ENCODE results near the gene MCOLN1.

The MCOLN1 gene

GRCh38 chr19:7540761-7541474 is 18.5 kb downstream of the MCOLN1 start:
- Mint-ChIP-seq H3K36me3 (ENCODE audit: low read depth) (peaks cover 38% of the 10 kb centered on the region), H3K4me1 (ENCODE audit: low read depth) (peaks cover 16% of the 10 kb centered on the region), H3K27ac (no peak overlapping the region), H3K4me3 (no peak overlapping the region), H3K9me3 (no peaks in the 10 kb centered on the region), H3K27me3 (ENCODE audit: low read depth) (no peaks in the 10 kb centered on the region)

DNA sequence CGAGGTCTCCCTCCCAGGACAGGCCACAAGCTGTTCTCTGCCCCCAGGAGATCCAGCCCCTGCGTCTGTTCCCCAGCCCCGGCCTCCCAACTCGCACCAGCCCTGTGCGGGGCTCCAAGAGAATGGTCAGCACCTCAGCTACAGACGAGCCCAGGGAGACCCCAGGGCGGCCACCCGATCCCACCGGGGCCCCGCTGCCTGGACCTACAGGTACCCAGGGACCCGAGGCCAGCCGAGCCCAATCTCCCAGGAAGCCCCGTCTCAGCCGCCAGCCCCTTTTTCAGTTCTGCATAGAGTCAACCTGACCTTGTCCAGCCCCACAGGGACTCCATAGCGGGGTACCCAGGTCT is 19.0 kb downstream of the MCOLN1 start:
- H3K36me3 Mint-ChIP-seq (ENCODE audit: low read depth) = peaks cover 37% of the 10 kb centered on the region
- H3K27ac Mint-ChIP-seq = no peak overlapping the region
- no peaks in the 10 kb centered on the region for H3K9me3 Mint-ChIP-seq
- peaks cover 14% of the 10 kb centered on the region for H3K4me1 Mint-ChIP-seq (ENCODE audit: low read depth)
- H3K27me3 Mint-ChIP-seq (ENCODE audit: low read depth) = no peaks in the 10 kb centered on the region
- no peak overlapping the region for H3K4me3 Mint-ChIP-seq

DNA sequence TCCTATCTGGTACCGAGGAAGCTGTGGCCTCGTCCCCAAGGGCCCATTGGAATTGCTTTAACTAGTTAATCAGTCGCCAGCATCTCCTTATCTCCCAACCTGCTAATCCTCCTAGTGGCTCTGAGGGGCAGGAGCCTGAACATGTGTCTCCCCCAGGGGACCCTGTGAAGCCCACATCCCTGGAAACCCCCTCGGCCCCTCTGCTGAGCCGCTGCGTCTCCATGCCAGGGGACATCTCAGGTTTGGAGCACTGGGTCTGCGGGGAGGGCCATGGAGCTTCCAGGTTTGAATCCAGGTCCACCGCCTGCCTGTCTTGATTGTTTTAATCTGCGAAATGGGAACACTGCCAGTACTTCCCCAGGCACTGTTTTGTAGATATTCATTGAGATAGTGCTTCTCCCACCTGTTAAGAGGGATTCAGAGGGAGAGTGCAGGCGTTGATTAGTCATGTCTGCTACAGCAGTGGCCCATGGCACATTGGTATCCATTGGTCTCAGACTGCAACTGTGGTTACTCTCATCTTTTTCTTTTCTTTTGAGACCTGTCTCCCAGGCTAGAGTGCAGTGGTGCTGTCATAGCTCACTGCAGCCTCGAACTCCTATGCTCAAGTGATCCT is 19.5 kb downstream of the MCOLN1 start:
- Mint-ChIP-seq H3K4me3 (no peak overlapping the region), H3K9me3 (no peaks in the 10 kb centered on the region), H3K36me3 (ENCODE audit: low read depth) (peaks cover 36% of the 10 kb centered on the region), H3K27ac (no peak overlapping the region), H3K4me1 (ENCODE audit: low read depth) (peaks cover 12% of the 10 kb centered on the region), H3K27me3 (ENCODE audit: low read depth) (no peaks in the 10 kb centered on the region)

GRCh38 chr19:7542556-7543348 is 20.3 kb downstream of the MCOLN1 start:
- no peaks in the 10 kb centered on the region for H3K27me3 Mint-ChIP-seq (ENCODE audit: low read depth)
- H3K27ac Mint-ChIP-seq = no peak overlapping the region
- peaks cover 10% of the 10 kb centered on the region for H3K4me1 Mint-ChIP-seq (ENCODE audit: low read depth)
- peaks cover 32% of the 10 kb centered on the region for H3K36me3 Mint-ChIP-seq (ENCODE audit: low read depth)
- H3K9me3 Mint-ChIP-seq = no peaks in the 10 kb centered on the region
- H3K4me3 Mint-ChIP-seq = no peak overlapping the region

- Mint-ChIP-seq H3K4me3 (peak overlapping the region; percentile 37), H3K4me1 (ENCODE audit: low read depth) (peaks cover 10% of the 10 kb centered on the region), H3K9me3 (no peaks in the 10 kb centered on the region), H3K27ac (peak overlapping the region; percentile 49), H3K36me3 (ENCODE audit: low read depth) (peaks cover 26% of the 10 kb centered on the region), H3K27me3 (ENCODE audit: low read depth) (no peaks in the 10 kb centered on the region)
These were observed 22.2 kb downstream of the MCOLN1 start for GRCh38 chr19:7544626-7545025.

DNA sequence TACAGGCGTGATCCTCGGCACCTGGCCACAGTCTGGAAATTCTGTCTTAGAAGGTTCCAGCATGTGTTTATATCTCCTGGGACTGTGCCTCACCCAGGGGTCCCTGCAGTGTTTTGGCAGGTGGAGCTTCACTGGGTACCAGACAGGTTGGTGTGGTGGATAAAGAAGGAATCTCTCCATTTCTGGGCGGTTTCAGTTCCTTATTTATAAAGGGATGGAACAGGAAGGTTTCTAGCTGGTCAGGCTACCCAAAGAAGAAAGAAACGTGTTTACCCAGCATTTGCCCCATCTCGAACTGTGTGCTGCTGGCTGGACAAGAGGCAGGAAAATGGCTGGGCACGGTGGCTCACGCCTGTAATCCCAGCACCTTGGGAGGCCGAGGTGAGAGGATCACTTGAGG is 22.9 kb downstream of the MCOLN1 start:
- no peaks in the 10 kb centered on the region for H3K9me3 Mint-ChIP-seq
- H3K27ac Mint-ChIP-seq = no peak overlapping the region
- H3K36me3 Mint-ChIP-seq (ENCODE audit: low read depth) = peaks cover 23% of the 10 kb centered on the region
- peaks cover 10% of the 10 kb centered on the region for H3K4me1 Mint-ChIP-seq (ENCODE audit: low read depth)
- no peak overlapping the region for H3K4me3 Mint-ChIP-seq
- no peaks in the 10 kb centered on the region for H3K27me3 Mint-ChIP-seq (ENCODE audit: low read depth)

DNA sequence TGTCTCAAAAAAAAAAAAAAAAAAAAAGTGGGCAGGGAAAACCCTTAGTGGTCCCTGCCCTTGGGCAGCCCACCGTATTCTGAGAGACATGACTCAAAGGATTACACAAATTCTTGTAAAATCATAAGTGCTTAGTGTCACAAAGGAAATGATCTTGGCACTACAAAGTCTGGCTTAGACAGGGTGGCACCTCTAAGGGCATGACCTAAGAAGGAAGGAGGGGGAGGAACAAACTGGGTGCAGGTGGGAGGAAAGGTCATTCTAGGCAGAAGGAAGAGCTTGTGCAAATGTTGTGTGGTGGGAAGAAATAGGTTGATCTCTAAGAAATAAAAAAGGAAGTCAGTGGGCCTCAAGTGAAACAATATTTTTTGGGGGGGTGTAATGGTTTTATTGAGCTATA is 23.5 kb downstream of the MCOLN1 start:
- peaks cover 10% of the 10 kb centered on the region for H3K4me1 Mint-ChIP-seq (ENCODE audit: low read depth)
- H3K4me3 Mint-ChIP-seq = no peak overlapping the region
- no peaks in the 10 kb centered on the region for H3K27me3 Mint-ChIP-seq (ENCODE audit: low read depth)
- H3K9me3 Mint-ChIP-seq = no peaks in the 10 kb centered on the region
- H3K36me3 Mint-ChIP-seq (ENCODE audit: low read depth) = peaks cover 22% of the 10 kb centered on the region
- peak overlapping the region; percentile 65 for H3K27ac Mint-ChIP-seq

GRCh38 chr19:7547159-7547558 is 24.7 kb downstream of the MCOLN1 start:
- Mint-ChIP-seq H3K27me3 (ENCODE audit: low read depth) (no peaks in the 10 kb centered on the region), H3K9me3 (no peaks in the 10 kb centered on the region), H3K4me3 (no peak overlapping the region), H3K27ac (peak overlapping the region; percentile 19), H3K36me3 (ENCODE audit: low read depth) (peaks cover 19% of the 10 kb centered on the region), H3K4me1 (ENCODE audit: low read depth) (peaks cover 10% of the 10 kb centered on the region)

DNA sequence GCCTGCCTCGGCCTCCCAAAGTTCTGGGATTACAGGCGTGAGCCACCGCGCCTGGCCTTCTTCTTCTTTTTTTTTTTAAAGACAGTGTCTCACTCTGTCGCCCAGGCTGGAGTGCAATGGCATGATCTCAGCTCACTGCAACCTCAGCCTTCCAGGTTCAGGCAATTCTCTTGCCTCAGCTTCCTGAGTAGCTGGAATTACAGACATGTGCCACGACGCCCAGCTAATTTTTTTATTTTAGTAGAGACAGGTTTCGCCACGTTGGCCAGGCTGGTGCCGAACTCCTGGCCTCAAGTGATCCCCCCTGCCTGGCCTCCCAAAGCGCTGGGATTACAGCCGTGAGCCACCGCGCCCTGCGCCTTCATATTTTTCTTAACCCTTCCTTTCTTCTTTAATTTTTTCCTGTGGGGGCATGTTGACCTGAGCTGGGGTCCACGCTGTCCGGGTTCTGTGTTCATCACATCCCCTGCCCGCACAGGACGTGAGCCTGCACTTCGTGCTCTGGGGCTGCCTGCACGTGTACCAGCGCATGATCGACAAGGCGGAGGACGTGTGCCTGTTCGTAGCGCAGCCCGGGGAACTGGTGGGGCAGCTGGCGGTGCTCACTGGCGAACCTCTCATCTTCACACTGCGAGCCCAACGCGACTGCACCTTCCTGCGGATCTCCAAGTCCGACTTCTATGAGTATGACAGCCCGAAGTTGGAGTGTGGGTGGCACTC is 27.2 kb downstream of the MCOLN1 start:
- Mint-ChIP-seq H3K27me3 (ENCODE audit: low read depth) (no peaks in the 10 kb centered on the region), H3K4me3 (no peak overlapping the region), H3K36me3 (ENCODE audit: low read depth) (peaks cover 16% of the 10 kb centered on the region), H3K9me3 (no peaks in the 10 kb centered on the region), H3K4me1 (ENCODE audit: low read depth) (peaks cover 8% of the 10 kb centered on the region), H3K27ac (no peak overlapping the region)

DNA sequence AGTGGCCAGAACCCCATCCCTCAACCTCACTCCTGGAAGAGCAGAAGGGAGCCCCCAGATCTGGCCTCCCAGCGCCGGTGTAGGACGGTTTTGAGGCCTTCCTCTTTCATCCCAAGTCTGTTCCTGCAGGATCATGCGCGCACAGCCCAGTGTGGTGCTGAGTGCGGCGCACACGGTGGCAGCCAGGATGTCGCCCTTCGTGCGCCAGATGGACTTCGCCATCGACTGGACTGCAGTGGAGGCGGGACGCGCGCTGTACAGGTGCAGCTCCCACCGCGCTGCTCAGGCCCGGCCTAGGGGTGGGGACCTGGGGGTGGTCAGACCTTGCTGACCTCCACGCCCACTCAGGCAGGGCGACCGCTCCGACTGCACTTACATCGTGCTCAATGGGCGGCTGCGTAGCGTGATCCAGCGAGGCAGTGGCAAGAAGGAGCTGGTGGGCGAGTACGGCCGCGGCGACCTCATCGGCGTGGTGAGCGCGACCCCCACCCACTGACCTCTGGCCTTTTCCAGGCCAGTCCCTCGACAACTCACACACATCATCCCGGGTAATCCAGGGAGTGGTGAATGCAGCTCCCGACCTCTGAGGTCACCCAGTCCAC is 27.8 kb downstream of the MCOLN1 start:
- H3K9me3 Mint-ChIP-seq = no peaks in the 10 kb centered on the region
- peaks cover 16% of the 10 kb centered on the region for H3K36me3 Mint-ChIP-seq (ENCODE audit: low read depth)

DNA sequence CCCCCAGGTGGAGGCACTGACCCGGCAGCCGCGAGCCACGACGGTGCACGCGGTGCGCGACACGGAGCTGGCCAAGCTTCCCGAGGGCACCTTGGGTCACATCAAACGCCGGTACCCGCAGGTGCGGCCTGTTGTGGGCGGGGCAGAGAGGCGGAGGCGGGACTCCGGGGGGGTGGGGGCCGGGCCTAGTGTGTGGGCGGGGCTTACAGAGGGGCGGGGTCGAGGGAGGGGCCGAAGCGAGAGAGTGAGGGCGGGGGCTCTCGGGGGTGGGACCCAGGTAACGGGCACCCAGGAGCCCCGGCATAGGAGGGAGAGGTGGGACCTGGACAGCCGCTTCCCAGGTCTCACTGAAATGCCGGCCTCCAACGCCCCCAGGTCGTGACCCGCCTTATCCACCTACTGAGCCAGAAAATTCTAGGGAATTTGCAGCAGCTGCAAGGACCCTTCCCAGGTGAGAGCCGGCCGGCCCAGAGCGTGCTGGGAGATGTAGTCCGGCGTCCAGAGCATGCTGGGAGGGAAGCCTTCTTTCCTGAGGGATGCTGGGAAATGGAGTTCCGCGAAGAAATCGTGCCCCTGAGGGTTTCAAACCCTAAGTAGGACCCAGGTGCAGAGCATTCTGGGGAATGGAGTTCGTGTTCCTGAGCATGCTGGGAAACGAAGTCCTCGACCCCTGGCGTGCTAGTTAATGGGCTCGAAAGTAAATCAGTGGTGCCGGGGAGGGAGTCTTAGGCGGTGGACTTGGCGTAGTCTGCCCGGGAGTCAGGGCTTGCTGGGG is 28.8 kb downstream of the MCOLN1 start:
- Mint-ChIP-seq H3K4me3 (no peak overlapping the region), H3K27ac (no peak overlapping the region), H3K27me3 (ENCODE audit: low read depth) (no peaks in the 10 kb centered on the region), H3K36me3 (ENCODE audit: low read depth) (peaks cover 14% of the 10 kb centered on the region), H3K9me3 (no peaks in the 10 kb centered on the region), H3K4me1 (ENCODE audit: low read depth) (peaks cover 5% of the 10 kb centered on the region)

More for the DNA sequence above, 27.8 kb downstream of the MCOLN1 start:
- Mint-ChIP-seq H3K27me3 (ENCODE audit: low read depth) (no peaks in the 10 kb centered on the region), H3K4me3 (no peak overlapping the region), H3K4me1 (ENCODE audit: low read depth) (peaks cover 8% of the 10 kb centered on the region), H3K27ac (no peak overlapping the region)

DNA sequence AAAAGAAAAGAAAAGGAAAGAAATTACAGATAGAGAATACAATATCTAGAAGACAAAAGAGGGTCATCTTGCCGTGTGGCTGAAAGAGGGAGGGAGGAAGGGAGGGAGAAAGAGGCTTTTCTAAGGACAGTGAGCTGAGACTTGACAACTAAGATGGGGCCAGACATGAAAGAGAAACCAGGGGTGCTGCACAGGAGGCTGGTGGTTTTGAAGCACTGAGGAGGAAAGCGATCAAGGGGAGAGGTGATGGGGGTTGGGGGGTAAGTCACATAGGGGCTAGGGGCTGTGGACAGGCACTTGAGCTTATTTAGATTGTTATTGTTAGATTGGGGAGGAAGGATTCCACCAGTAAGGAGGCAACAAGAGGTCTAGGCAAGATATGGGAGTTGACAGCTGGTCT is 30.4 kb downstream of the MCOLN1 start:
- Mint-ChIP-seq H3K4me3 (no peak overlapping the region), H3K4me1 (ENCODE audit: low read depth) (peaks cover 5% of the 10 kb centered on the region), H3K27ac (no peak overlapping the region), H3K9me3 (no peaks in the 10 kb centered on the region), H3K27me3 (ENCODE audit: low read depth) (no peaks in the 10 kb centered on the region), H3K36me3 (ENCODE audit: low read depth) (peaks cover 20% of the 10 kb centered on the region)

GRCh38 chr19:7554565-7554964 is 32.1 kb downstream of the MCOLN1 start:
- H3K36me3 Mint-ChIP-seq (ENCODE audit: low read depth) = peaks cover 30% of the 10 kb centered on the region
- peaks cover 5% of the 10 kb centered on the region for H3K4me1 Mint-ChIP-seq (ENCODE audit: low read depth)
- H3K4me3 Mint-ChIP-seq = no peak overlapping the region
- H3K9me3 Mint-ChIP-seq = no peaks in the 10 kb centered on the region
- no peak overlapping the region for H3K27ac Mint-ChIP-seq
- no peaks in the 10 kb centered on the region for H3K27me3 Mint-ChIP-seq (ENCODE audit: low read depth)
